GM12878 (cell line): ENCODE measurements around the gene PAX1.

ENCODE experiments used
- CEBPB ChIP-seq, 2 experiments: fragments of 150-350 bp in 1 of 2; IDR thresholded peaks; 2 replicates each; pipeline ENCODE4 v1.6.1; 2012 to 2014; ENCODE audit warnings: low read depth in 2 of 2, low read length in 2 of 2, borderline replicate concordance in 1 of 2, inconsistent platforms in 1 of 2
- CTCF ChIP-seq, 3 experiments: IDR thresholded peaks in 2 of 3; conservative IDR thresholded peaks in 1 of 3; 2 replicates each; pipeline ENCODE4 v1.5.1; 2011; ENCODE audit warnings: low read depth in 3 of 3, low read length in 3 of 3, mild to moderate bottlenecking in 3 of 3, control low read depth in 2 of 3, moderate library complexity in 2 of 3, inconsistent platforms in 1 of 3, mixed read lengths in 1 of 3; ENCODE audit not compliant: control insufficient read depth in 2 of 3, insufficient read depth in 1 of 3; ENCODE audit errors: extremely low read depth in 1 of 3
- MEF2A ChIP-seq: IDR thresholded peaks from 2 replicates; pipeline ENCODE4 v1.6.1; 2011; ENCODE audit warnings: low read depth, mild to moderate bottlenecking, low read length, moderate library complexity; ENCODE audit not compliant: insufficient read depth
- TAF1 ChIP-seq: IDR thresholded peaks from 2 replicates; pipeline ENCODE4 v1.6.1; 2011; ENCODE audit warnings: mild to moderate bottlenecking, low read depth, low read length, borderline replicate concordance
- ZNF207 ChIP-seq: fragments of 450-650 bp; IDR thresholded peaks from 2 replicates; pipeline ENCODE4 v1.6.1; 2014; ENCODE audit warnings: antibody characterized with exemption, mild to moderate bottlenecking, borderline replicate concordance

GRCh38 chr20:21677261-21677660, 28.2 kb upstream of the PAX1 start:
- no peak for TF ChIP-seq ZNF207
- no peak for TF ChIP-seq MEF2A
- no peak for TF ChIP-seq TAF1
- no peak for TF ChIP-seq CTCF (IDR thresholded peaks at IDR 0.05 in 2 of 3, conservative IDR thresholded peaks at IDR 0.05 in 1 of 3; ENCODE audit: control insufficient read depth in 2 of 3, extremely low read depth in 1 of 3, insufficient read depth in 1 of 3, low read depth in 3 of 3, low read length in 3 of 3)
- TF ChIP-seq CEBPB (IDR thresholded peaks at IDR 0.05; ENCODE audit: borderline replicate concordance in 1 of 2, low read depth in 2 of 2, low read length in 2 of 2), result no peak
